K562 (cell line): Measurements from ENCODE around the gene NSDHL. TPM values are rescaled to one million over a fixed set of nuclear protein-coding genes. Genes with fewer than 3 reads are reported as not detected.
A peak's percentile ranks its signal among the peaks of the same experiment; 100 is the strongest.

Experiments
- ATAC-seq: fragments of 200-7000 bp; cut with Tn5 transposase; 3 replicates; pipeline ENCODE4 v1.9.1; 2020; ENCODE audit warnings: moderate library complexity
- BruUV-seq: library from RNA; stranded (reverse); fragments of 400-500 nt; replicated peaks from 2 replicates; lab custom pipeline; 2021; lab: Mats Ljungman, UMichigan
- CTCF ChIA-PET: fragments of 300-600 bp; formaldehyde crosslinking; extraction: SDS; loops from one replicate; lab custom pipeline; 2021; ENCODE audit warnings: low intra/inter-chr PET ratio; lab: Yijun Ruan, JAX
- POLR2A ChIA-PET: fragments of 300-600, 350-650 bp; sonication (Branson Sonifier 250); formaldehyde crosslinking; extraction: SDS; loops from one replicate; lab custom pipeline; 2021; ENCODE audit warnings: antibody characterized with exemption, inconsistent platforms; lab: Yijun Ruan, JAX
- DNase-seq, 4 experiments: peaks; one replicate each; pipeline versions ENCODE4 v3.0.0 to v3.0.0-alpha.2; 2011 to 2018; ENCODE audit warnings: low spot score in 3 of 4, mixed read lengths in 3 of 4; ENCODE audit errors: extremely low read depth in 1 of 4
- FAIRE-seq: peaks from 2 replicates; lab custom pipeline; 2011; peaks lifted over from hg19 to GRCh38; lab: Jason Lieb, UNC
- H2AFZ ChIP-seq: 2 replicates; pipeline ENCODE4 v1.6.0; 2011; ENCODE audit warnings: low read depth, low read length, control low read depth, inconsistent platforms
- H3K27ac ChIP-seq: fragments of 200-600 bp; 3 replicates; pipeline ENCODE4 v1.8.0; 2011; ENCODE audit warnings: low read depth, mild to moderate bottlenecking, control low read depth, inconsistent platforms, low read length, moderate library complexity, mixed read lengths; ENCODE audit errors: extremely low read depth
- H3K27me3 ChIP-seq, 2 experiments: fragments of 300-600 bp in 1 of 2; 2 replicates in 1 of 2; 3 replicates in 1 of 2; pipeline versions ENCODE4 v1.6.0 to v1.8.0; 2011; ENCODE audit warnings: inconsistent platforms in 2 of 2, low read length in 2 of 2, mild to moderate bottlenecking in 1 of 2, mixed read lengths in 1 of 2, moderate library complexity in 1 of 2; ENCODE audit not compliant: control insufficient read depth in 2 of 2, insufficient read depth in 2 of 2
- H3K36me3 ChIP-seq: fragments of 300-600 bp; 3 replicates; pipeline ENCODE4 v1.8.0; 2011; ENCODE audit warnings: mild to moderate bottlenecking, low read length, inconsistent platforms; ENCODE audit not compliant: control insufficient read depth, insufficient read depth
- H3K4me1 ChIP-seq, 2 experiments: fragments of 200-600 bp in 1 of 2; replicated peaks in 1 of 2; 2 replicates in 1 of 2; 3 replicates in 1 of 2; pipeline versions ENCODE4 v1.5.1 to v1.8.0; 2011; ENCODE audit warnings: inconsistent platforms in 2 of 2, low read length in 2 of 2, mild to moderate bottlenecking in 1 of 2, mixed read lengths in 1 of 2, moderate library complexity in 1 of 2; ENCODE audit not compliant: control insufficient read depth in 2 of 2, insufficient read depth in 2 of 2
- H3K4me2 ChIP-seq: 2 replicates; pipeline ENCODE4 v1.6.1; 2011; ENCODE audit warnings: low read length, control low read depth, inconsistent platforms, mixed read lengths; ENCODE audit not compliant: insufficient read depth
- H3K4me3 ChIP-seq: fragments of 200-600 bp; sonication (generic), shearing (Covaris generic); 2 replicates; pipeline ENCODE4 v1.5.1; 2016; ENCODE audit warnings: control low read depth, inconsistent platforms
- H3K79me2 ChIP-seq: fragments of 200-600 bp; 3 replicates; pipeline ENCODE4 v1.8.0; 2011; ENCODE audit warnings: low read length, inconsistent platforms; ENCODE audit not compliant: control insufficient read depth, insufficient read depth
- H3K9ac ChIP-seq, 2 experiments: 2 replicates each; pipeline versions ENCODE4 v1.6.0 to v1.6.1; 2011; ENCODE audit warnings: low read depth in 2 of 2, low read length in 2 of 2, control low read depth in 1 of 2, inconsistent platforms in 1 of 2, mild to moderate bottlenecking in 1 of 2, mixed read lengths in 1 of 2; ENCODE audit not compliant: insufficient read depth in 1 of 2
- H3K9me1 ChIP-seq: one replicate; pipeline ENCODE4 v1.6.0; 2011; ENCODE audit warnings: inconsistent platforms, mild to moderate bottlenecking, low read length, moderate library complexity; ENCODE audit not compliant: control insufficient read depth, insufficient read depth
- H3K9me3 ChIP-seq: replicated peaks from 2 replicates; pipeline ENCODE4 v1.5.1; 2011; ENCODE audit warnings: low read depth, low read length, inconsistent platforms; ENCODE audit not compliant: control insufficient read depth, insufficient read depth
- H4K20me1 ChIP-seq: replicated peaks from 2 replicates; pipeline ENCODE4 v1.6.1; 2011; ENCODE audit warnings: low read length, inconsistent platforms, mixed read lengths; ENCODE audit not compliant: control insufficient read depth, insufficient read depth
- CBFA2T3 ChIP-seq: fragments of 450-650 bp; IDR thresholded peaks from 2 replicates; pipeline ENCODE4 v1.6.1; 2017
- CREB5 ChIP-seq: fragments of 250-450 bp; sonication (Bioruptor Pico); IDR thresholded peaks from 2 replicates; pipeline ENCODE4 v1.5.0; 2020; ENCODE audit warnings: mild to moderate bottlenecking
- FUS ChIP-seq: fragments of 200-400 bp; formaldehyde crosslinking; optimal IDR thresholded peaks from 2 replicates; pipeline ENCODE3; 2017; ENCODE audit warnings: low read depth, low read length
- MCM3 ChIP-seq: fragments of 450-650 bp; IDR thresholded peaks from 2 replicates; pipeline ENCODE4 v1.6.1; 2016
- NR1H2 ChIP-seq: sonication (generic); formaldehyde crosslinking; IDR thresholded peaks from 2 replicates; pipeline ENCODE4 v1.4.0; 2020; ENCODE audit warnings: mild to moderate bottlenecking, missing genetic modification reagents
- ZNF407 ChIP-seq: fragments of 450-650 bp; IDR thresholded peaks from 2 replicates; pipeline ENCODE4 v1.6.1; 2016; ENCODE audit warnings: low read depth
- WGBS: fragments of 100-300 bp; shearing (Covaris generic); methylation state at CpG from one replicate; pipeline ENCODE4 v1.1.6; 2016; ENCODE audit warnings: low coverage, mixed read lengths; ENCODE audit not compliant: insufficient coverage; ENCODE audit errors: missing lambda C conversion rate; 5-methylcytosine and 5-hydroxymethylcytosine counted together
- in situ Hi-C: fragments of 300-500 bp; cut with MboI; formaldehyde crosslinking; loops from 4 replicates; pipeline ENCODE4 v1.15.0; 2018; ENCODE audit warnings: inconsistent platforms, mixed read lengths
- intact Hi-C: fragments of 100-400 bp; cut with micrococcal nuclease; formaldehyde crosslinking; loops from 2 replicates; pipeline ENCODE4 v1.14.2; 2022
- polyA plus RNA-seq, 8 experiments: library from polyadenylated mRNA; depleted of rRNA in 4 of 8; stranded (reverse) in 5 of 8; unstranded in 3 of 8; fragments of >200 nt; fragmentation: Nextera tagmentation in 2 of 8; fragmentation: Illumina TruSeq in 1 of 8; extraction: Ambion mirVana in 2 of 8; extraction: Trizol in 1 of 8; gene quantifications; 2 replicates each; pipeline versions ENCODE4 v1.2.1 to v1.2.3, GENCODE V29; 2011 to 2014; ENCODE audit warnings: inconsistent platforms in 1 of 8, missing spikeins in 1 of 8
- total RNA-seq, 7 experiments: library from RNA; depleted of rRNA in 6 of 7; stranded (reverse); fragments of >200 nt in 6 of 7; fragmentation: Illumina TruSeq in 2 of 7; extraction: Trizol in 2 of 7; gene quantifications; 2 replicates each; pipeline versions ENCODE4 v1.2.1 to v1.2.3, GENCODE V29; 2011 to 2021; ENCODE audit warnings: low replicate concordance in 1 of 7
- TF ChIP-seq, protein P1 (sequence below): sonication (generic); formaldehyde crosslinking; IDR thresholded peaks from 2 replicates; pipeline ENCODE4 v1.8.0; 2022; ENCODE audit warnings: mild to moderate bottlenecking, low read depth, missing genetic modification reagents
- TF ChIP-seq, protein P2 (sequence below): fragments of 250-450 bp; sonication (Bioruptor Pico); IDR thresholded peaks from 2 replicates; pipeline ENCODE4 v1.5.1; 2021; ENCODE audit warnings: mild to moderate bottlenecking

The NSDHL gene
- total and polyA plus RNA-seq, 9 of the 15 experiments (the other 6 are each of a cell fraction or from before 2014, with no cell fraction given), result 22.5 to 63.4 (median 40.8) TPM

DNA sequence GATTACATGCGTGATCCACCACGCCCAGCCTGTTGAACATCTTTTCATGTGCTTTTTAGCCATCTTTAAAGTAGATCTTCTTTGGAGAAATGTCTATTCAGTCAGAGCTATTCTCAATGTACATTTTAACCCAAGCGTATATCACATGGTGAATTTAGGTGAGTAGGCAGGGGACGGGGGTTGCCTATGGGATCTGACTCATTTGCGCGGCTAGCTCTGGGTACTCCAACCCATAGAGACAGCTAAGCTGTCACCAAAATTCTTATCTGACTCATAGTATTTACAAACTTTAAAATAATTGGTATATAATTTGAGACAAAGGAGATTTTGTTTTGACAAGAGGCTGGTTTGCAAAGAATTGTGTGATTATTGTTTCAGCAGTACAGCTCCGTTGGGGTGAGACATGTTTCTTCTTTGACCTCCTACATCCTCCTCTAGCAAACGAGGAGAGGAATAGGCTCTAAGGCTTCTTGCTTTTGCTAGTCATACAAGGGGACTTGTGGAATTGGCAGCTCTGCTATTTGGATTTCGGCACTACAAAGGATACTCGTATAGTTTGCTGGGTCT, 12.0 kb downstream of the NSDHL start:
- FAIRE-seq (no peak), ATAC-seq (no peak), DNase-seq (no peak)
- Histone ChIP-seq H3K4me3 (no peak overlapping the region), H3K79me2 (peaks cover 57% of the 10 kb centered on the region), H4K20me1 (peaks cover 25% of the 10 kb centered on the region), H3K4me1 (peaks cover 12 to 41% of the 10 kb centered on the region in 2 experiments), H2AFZ (no peak overlapping the region), H3K9me3 (no peaks in the 10 kb centered on the region), H3K9ac (peak overlapping the region in 1 of 2 experiments; percentile 26; a peak in 1 of 4 replicates), H3K9me1 (peaks cover 6% of the 10 kb centered on the region), H3K27ac (peak overlapping the region; percentile 68), H3K4me2 (peak overlapping the region; percentile 60; the same call in 1 of the 2 replicates), H3K27me3 (no peaks in the 10 kb centered on the region), H3K36me3 (peaks cover 57% of the 10 kb centered on the region; the same call in 2 of the 3 replicates)
- ChIA-PET CTCF (no interaction called here), POLR2A (interaction anchor here (1.0 kb wide), 1 partner anchor 8 kb away, joined by 3 read pairs; no protein-coding TSS in a partner anchor)
- in situ Hi-C loops (no loop called here), intact Hi-C loops (no loop called here)
- 69% methylated on average over 7 of the region's 10 CpGs for WGBS
- BruUV-seq, result no TSS peak
- TF ChIP-seq NR1H2 (CRISPR knock-in tag) (no peak), ZNF407 (no peak), CBFA2T3 (no peak), CREB5 (CRISPR knock-in tag) (no peak), MCM3 (no peak), FUS (no peak)
- TF ChIP-seq, protein P1, sequence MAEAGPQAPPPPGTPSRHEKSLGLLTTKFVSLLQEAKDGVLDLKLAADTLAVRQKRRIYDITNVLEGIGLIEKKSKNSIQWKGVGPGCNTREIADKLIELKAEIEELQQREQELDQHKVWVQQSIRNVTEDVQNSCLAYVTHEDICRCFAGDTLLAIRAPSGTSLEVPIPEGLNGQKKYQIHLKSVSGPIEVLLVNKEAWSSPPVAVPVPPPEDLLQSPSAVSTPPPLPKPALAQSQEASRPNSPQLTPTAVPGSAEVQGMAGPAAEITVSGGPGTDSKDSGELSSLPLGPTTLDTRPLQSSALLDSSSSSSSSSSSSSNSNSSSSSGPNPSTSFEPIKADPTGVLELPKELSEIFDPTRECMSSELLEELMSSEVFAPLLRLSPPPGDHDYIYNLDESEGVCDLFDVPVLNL (CRISPR knock-in tag), result no peak
- TF ChIP-seq, protein P2, sequence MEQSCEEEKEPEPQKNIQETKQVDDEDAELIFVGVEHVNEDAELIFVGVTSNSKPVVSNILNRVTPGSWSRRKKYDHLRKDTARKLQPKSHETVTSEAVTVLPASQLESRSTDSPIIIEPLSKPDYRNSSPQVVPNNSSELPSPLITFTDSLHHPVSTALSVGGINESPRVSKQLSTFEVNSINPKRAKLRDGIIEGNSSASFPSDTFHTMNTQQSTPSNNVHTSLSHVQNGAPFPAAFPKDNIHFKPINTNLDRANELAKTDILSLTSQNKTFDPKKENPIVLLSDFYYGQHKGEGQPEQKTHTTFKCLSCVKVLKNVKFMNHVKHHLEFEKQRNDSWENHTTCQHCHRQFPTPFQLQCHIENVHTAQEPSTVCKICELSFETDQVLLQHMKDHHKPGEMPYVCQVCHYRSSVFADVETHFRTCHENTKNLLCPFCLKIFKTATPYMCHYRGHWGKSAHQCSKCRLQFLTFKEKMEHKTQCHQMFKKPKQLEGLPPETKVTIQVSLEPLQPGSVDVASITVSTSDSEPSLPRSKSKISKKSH (CRISPR knock-in tag), result no peak
